Lung microvascular endothelial cell (primary cell): ENCODE data around the gene USP28. TPM values are rescaled to one million over a fixed set of nuclear protein-coding genes. Genes with fewer than 3 reads are reported as not detected.
"Not testable (repeated sequence)": the region's sequence is repeated elsewhere in the genome, so short reads cannot be mapped to it uniquely, and the experiment has no call there.

Experiments used
- DNase-seq, 2 donors: peaks; one replicate each; pipeline versions ENCODE4 v3.0.0 to v3.0.0-alpha.2; 2010; ENCODE audit warnings: low read depth in 2 of 2
- total RNA-seq: library from RNA; depleted of rRNA; stranded (reverse); fragments of >200 nt; gene quantifications from 2 replicates; pipeline ENCODE4 v1.2.1, GENCODE V29; 2014

Gene USP28
- total RNA-seq = 19.8 and 22.2 TPM in 2 replicates

DNA sequence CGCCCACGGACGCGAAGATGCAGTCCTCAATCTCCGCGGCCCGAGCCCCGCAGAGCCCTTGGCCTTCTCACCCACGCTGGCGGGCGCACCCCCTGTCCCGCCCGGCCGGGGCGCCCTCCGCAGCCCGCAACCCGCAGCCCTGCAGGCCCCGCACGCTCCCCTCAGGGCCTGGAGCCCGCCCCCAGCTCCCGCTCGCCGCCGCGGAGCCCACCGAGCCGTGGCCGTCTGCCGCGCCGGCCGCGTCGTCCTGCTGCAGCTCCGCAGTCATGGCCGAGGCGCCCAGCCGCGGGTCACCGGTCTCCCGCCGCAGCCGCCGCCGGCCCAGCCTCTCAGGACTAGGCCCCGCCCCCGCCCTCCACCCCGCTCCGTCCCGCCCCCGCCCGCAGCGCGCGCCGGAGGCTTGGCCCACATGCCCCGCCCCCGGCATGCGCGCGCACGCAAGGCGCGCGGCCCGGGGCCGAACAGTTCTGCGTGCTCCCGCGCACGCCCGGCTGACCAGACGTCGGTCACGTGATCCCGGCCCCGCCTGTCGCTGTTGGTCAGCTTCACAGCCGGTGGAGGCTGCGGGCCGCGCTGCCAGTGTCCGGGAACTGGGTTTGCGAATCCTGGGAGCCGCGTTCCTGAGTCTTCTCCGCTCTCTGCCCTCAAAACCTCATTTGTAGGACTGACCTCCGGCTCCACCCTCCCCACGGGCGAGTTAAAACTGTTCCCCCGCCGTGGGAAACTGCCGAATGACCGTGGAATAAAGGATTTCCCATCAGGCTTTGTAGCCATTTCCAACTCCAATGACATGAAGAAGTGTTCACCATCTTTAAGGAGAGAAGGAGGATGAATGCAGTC is at the start of gene USP28:
USP28 (minus strand) TSS at position 339 of the 840 bp plus-strand sequence; CDS start at position 268, 71 bp downstream.
- DNase-seq = peak; percentile 98

DNA sequence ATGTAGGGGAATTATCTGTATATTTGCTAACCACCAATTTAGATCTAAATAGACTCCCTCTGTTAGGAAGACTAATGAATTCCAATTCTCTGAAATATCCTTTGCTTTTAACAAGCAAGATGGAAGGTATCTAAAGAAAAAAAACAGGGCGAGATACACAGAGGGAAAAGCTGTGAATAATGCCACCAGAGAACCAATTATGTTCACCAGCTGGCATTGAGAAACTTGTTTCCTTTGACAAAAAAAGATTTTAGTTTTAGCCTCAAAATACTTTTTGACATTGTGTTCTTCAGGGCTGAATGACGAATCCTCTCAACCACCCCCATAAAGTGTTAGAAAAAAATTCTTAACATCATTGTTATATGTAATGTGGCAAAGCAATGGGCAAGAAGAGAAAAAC is 48.2 kb upstream of the USP28 start:
- no peak for DNase-seq

GRCh38 chr11:113911491-113911890 is 36.1 kb upstream of the USP28 start:
- not testable (repeated sequence) for DNase-seq

GRCh38 chr11:113908098-113908497 is 32.7 kb upstream of the USP28 start:
- no peak for DNase-seq

GRCh38 chr11:113907681-113908080 is 32.3 kb upstream of the USP28 start:
- no peak for DNase-seq

GRCh38 chr11:113907152-113907551 is 31.8 kb upstream of the USP28 start:
- no peak for DNase-seq

DNA sequence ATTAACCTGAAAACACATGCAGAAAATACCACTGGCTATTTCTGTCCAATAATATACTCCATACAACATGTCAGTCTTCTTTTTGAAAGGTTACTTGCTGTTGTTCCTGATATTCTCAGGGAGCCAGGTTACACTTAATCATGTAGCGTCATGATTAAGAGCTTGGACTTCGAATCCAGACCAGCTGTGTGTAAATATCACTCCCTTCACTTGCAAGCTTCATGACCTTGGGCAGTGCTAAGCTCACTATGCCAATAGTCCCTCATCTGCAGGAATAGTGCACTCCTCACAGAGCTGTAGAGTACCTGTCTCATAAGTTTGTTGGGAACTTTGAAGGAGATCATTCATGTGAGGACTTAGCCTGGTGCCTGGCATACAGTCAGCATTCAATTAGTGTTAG is 31.1 kb upstream of the USP28 start:
- DNase-seq = no peak

DNA sequence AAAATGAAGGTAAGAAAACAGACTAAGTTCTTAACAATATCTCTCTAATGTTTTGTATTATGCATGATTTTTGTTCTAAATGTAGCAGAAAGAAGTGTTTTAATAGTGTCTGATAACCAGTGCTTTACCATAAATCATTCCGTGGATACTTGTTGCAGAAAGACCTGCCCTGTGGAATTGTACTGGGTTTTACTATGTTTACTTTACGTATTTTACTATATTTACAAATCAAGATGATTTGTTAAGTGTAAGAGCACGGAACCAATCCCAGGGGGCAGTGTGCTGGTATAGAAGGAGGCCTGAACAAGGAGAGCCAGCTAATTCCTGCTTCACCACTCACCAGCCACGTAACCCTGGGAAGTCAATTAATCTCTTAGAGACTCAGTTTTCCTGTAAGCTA is 30.7 kb upstream of the USP28 start:
- peak; percentile 11 to 21 for DNase-seq

DNA sequence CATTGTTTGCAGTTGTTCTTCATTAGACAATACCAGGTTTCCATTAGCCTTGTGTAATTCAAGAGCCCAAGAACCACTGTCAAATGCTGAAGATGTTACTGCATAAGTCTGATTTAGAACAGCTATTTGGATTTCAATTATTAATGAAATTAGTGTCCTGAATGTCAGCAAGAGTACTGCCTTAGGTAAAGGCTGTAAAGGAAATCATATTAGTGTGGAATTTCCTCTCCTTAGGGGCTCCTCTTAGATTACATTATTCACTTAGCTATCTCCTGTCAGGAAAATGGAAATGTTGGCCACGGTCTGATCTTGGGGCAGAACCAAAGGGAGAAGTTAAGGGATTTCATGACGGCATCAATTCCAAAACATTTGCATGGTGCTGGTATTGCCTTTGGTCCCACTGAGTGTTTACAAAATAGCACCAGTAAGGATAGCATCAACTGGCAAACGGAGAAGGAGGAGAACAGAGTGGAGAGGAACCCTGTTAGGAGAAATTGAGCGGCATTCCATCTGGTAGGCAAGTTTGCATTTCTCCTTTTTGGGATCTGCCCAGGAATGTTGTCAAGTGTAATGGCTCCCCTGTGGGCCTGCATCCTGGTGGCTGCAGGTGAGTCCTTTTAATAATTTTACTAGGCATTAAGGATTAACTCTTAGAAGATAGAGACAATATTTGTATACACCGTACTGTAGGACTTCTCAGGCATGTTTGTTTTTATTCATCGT is 29.2 kb upstream of the USP28 start, which contains the start of gene HTR3B:
HTR3B (plus strand) TSS at position 418 of the 723 bp plus-strand sequence; CDS start at position 556, 138 bp downstream.
- DNase-seq = no peak

GRCh38 chr11:113901141-113901540 is 25.8 kb upstream of the USP28 start:
- no peak for DNase-seq

DNA sequence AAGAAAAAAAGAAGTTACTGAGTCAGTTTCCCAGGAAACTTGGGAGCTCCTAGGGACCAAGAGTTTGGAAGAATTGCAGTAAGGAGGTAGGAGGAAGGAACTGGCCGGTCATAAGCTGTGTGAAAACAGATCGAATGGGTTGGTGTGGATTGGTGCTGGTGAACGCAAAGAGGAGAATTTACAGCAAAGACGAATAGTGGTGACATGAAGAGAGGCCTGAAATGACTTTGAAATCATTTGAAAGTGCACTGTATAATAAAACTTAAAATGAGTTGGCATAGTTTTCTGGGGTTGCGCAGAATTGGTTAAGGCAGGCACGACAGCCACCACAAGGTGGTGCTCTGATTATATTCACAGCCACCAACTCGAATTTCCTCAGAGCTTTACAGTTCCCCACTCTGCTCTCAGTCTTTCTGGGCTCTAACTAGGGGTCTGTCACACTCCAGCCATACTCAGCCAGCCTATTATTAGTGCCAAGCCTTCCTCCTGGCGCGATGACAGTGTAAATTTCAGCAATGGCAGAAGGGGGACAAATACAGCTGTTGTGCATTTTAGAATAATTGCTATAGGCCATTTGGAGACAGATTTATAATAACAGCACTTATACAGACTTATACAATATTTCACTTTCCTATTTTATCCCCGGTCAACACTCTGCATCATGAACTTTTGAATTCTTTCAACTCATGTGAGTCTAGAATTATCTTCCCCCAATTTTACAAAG is 20.9 kb upstream of the USP28 start:
- DNase-seq = peak; percentile 42 to 58

- DNase-seq = no peak
Observed at GRCh38 chr11:113895367-113896155, 20.2 kb upstream of the USP28 start.

- DNase-seq = no peak
Observed at GRCh38 chr11:113894421-113894996, 19.1 kb upstream of the USP28 start.

DNA sequence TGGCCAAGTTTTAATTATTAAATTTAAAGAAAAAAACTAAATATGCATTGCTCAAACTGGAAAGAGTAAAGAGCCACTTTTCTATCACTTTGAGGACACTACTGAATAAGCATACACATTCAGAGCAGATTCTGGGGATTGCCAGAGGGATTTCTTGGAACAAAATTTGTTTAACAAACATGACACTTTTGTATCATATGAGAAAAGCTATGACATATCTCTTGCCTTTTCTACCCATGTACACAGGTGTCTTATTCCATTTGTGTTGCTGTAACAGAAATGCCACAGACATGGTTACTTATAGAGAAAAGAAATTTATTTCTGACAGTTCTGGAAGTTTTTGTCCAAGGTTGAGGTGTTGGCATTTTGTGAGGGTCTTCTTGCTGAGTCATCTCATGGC is 13.5 kb upstream of the USP28 start:
- no peak for DNase-seq

GRCh38 chr11:113885897-113886296 is 10.5 kb upstream of the USP28 start:
- no peak for DNase-seq

GRCh38 chr11:113884361-113884836 is 9.0 kb upstream of the USP28 start:
- no peak for DNase-seq

DNA sequence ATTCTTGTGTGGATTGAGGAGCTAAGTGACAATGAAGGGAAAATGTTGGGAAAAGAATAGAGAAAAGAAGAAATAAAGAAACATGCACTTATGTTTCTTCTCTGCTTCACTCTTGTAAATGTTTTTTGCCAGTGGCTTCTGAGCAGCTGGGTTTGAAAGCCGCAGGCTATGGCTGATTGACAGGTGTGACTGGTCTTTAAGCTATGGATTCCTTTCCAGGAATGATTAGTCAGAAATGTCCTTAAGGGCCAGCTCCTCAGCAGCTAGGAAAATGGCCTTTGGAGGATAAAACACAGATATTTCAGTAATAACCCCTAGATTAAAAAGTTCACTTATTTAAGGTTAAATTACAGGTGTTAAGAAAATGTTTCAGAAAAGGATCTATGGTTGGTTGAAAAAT is 6.5 kb upstream of the USP28 start:
- DNase-seq = no peak

DNA sequence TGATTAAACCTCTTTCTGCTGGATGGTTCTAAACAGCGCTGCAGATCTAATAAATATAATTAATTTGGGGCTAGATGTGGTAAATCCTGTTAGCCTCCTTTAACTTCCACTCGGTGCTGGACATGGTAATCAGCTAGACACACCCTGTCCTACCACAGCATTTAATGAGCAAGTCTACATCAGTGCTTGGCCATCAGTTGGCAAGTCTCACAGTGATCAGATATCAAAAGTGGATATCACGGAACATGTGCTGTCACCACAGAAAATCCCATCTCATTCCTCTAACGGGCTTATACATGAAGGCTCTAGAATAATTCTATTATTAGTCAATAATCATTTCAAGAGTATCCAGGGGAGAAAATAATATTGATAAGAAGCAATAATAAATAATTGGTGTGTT is 5.6 kb upstream of the USP28 start:
- no peak for DNase-seq

GRCh38 chr11:113879446-113879845 is 4.1 kb upstream of the USP28 start:
- not testable (repeated sequence) for DNase-seq

GRCh38 chr11:113877670-113878055 is 2.3 kb upstream of the USP28 start:
- DNase-seq = peak in 1 of 2 donors; percentile 69
